IMR-90 (cell line): ENCODE data around the gene MYO1A.
"Not testable (repeated sequence)": the region's sequence is repeated elsewhere in the genome, so short reads cannot be mapped to it uniquely, and the experiment has no call there.

ENCODE experiments used
- BHLHE40 ChIP-seq: fragments of 150-350 bp; IDR thresholded peaks from 2 replicates; pipeline ENCODE4 v1.6.1; 2016; ENCODE audit warnings: mild to moderate bottlenecking, low read depth, low read length
- CHD1 ChIP-seq: IDR thresholded peaks from 2 replicates; pipeline ENCODE4 v1.6.1; 2012; ENCODE audit warnings: low read depth, low read length, improper control_type of control experiment
- MAFK ChIP-seq: IDR thresholded peaks from 2 replicates; pipeline ENCODE4 v1.6.1; 2012; ENCODE audit warnings: low read depth, low read length, improper control_type of control experiment
- MAZ ChIP-seq: IDR thresholded peaks from 2 replicates; pipeline ENCODE4 v1.6.1; 2012; ENCODE audit warnings: low read depth, mild to moderate bottlenecking, low read length, improper control_type of control experiment, moderate library complexity, borderline replicate concordance
- MXI1 ChIP-seq: IDR thresholded peaks from 2 replicates; pipeline ENCODE4 v1.6.1; 2012; ENCODE audit warnings: low read depth, mild to moderate bottlenecking, low read length, moderate library complexity, borderline replicate concordance
- NFE2L2 ChIP-seq: fragments of 150-350 bp; IDR thresholded peaks from 2 replicates; pipeline ENCODE4 v1.6.1; 2016; ENCODE audit warnings: low read depth, mild to moderate bottlenecking, low read length
- POLR2A ChIP-seq: IDR thresholded peaks from 2 replicates; pipeline ENCODE4 v1.6.1; 2012; ENCODE audit warnings: mild to moderate bottlenecking, low read depth, low read length
- RAD21 ChIP-seq: IDR thresholded peaks from 2 replicates; pipeline ENCODE4 v1.6.1; 2012; ENCODE audit warnings: low read length, improper control_type of control experiment
- RCOR1 ChIP-seq: IDR thresholded peaks from 2 replicates; pipeline ENCODE4 v1.6.1; 2012; ENCODE audit warnings: mild to moderate bottlenecking, low read length, improper control_type of control experiment; ENCODE audit not compliant: insufficient replicate concordance
- RFX5 ChIP-seq: IDR thresholded peaks from 2 replicates; pipeline ENCODE4 v1.8.0; 2012; ENCODE audit warnings: low read depth, mild to moderate bottlenecking, low read length, moderate library complexity
- SMC3 ChIP-seq: fragments of 150-350 bp; IDR thresholded peaks from 2 replicates; pipeline ENCODE4 v1.6.1; 2016; ENCODE audit warnings: low read depth, mild to moderate bottlenecking, antibody characterized with exemption, low read length, moderate library complexity
- TF ChIP-seq, protein P1 (sequence below): conservative IDR thresholded peaks from 2 replicates; pipeline ENCODE4 v1.5.1; 2012; ENCODE audit warnings: mild to moderate bottlenecking, low read depth, low read length, improper control_type of control experiment
- TF ChIP-seq, protein P2 (sequence below): fragments of 150-350 bp; IDR thresholded peaks from 2 replicates; pipeline ENCODE4 v1.6.1; 2017; ENCODE audit warnings: mild to moderate bottlenecking, antibody characterized with exemption, low read length, low read depth
- TF ChIP-seq, protein P3 (sequence below): fragments of 150-350 bp; IDR thresholded peaks from 2 replicates; pipeline ENCODE4 v1.6.1; 2016; ENCODE audit warnings: low read depth, mild to moderate bottlenecking, low read length, moderate library complexity, borderline replicate concordance

DNA sequence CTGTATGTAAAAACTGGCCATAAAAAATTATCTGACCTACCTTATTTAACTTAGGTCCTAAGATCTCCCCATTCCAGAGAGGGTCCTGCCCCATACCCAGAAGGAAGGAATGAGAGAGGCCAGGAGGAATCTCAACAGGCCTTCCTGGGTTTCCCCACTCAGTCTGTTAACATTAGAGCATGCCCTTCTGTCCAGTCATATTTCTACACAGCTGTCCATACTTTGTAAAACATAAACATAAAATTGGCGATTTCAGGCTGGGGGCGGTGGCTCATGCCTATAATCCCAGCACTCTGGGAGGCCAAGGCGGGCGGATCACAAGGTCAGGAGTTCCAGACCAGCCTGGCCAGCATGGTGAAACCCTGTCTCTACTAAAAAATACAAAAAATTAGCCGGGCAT lies 27.6 kb downstream of the MYO1A start:
- TF ChIP-seq, protein P1, sequence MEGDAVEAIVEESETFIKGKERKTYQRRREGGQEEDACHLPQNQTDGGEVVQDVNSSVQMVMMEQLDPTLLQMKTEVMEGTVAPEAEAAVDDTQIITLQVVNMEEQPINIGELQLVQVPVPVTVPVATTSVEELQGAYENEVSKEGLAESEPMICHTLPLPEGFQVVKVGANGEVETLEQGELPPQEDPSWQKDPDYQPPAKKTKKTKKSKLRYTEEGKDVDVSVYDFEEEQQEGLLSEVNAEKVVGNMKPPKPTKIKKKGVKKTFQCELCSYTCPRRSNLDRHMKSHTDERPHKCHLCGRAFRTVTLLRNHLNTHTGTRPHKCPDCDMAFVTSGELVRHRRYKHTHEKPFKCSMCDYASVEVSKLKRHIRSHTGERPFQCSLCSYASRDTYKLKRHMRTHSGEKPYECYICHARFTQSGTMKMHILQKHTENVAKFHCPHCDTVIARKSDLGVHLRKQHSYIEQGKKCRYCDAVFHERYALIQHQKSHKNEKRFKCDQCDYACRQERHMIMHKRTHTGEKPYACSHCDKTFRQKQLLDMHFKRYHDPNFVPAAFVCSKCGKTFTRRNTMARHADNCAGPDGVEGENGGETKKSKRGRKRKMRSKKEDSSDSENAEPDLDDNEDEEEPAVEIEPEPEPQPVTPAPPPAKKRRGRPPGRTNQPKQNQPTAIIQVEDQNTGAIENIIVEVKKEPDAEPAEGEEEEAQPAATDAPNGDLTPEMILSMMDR, result not testable (repeated sequence)
- not testable (repeated sequence) for TF ChIP-seq RFX5, MAFK, CHD1, POLR2A, MXI1, NFE2L2, MAZ, BHLHE40, SMC3, RCOR1, RAD21
- TF ChIP-seq, protein P2, sequence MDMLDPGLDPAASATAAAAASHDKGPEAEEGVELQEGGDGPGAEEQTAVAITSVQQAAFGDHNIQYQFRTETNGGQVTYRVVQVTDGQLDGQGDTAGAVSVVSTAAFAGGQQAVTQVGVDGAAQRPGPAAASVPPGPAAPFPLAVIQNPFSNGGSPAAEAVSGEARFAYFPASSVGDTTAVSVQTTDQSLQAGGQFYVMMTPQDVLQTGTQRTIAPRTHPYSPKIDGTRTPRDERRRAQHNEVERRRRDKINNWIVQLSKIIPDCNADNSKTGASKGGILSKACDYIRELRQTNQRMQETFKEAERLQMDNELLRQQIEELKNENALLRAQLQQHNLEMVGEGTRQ, result not testable (repeated sequence)
- TF ChIP-seq, protein P3, sequence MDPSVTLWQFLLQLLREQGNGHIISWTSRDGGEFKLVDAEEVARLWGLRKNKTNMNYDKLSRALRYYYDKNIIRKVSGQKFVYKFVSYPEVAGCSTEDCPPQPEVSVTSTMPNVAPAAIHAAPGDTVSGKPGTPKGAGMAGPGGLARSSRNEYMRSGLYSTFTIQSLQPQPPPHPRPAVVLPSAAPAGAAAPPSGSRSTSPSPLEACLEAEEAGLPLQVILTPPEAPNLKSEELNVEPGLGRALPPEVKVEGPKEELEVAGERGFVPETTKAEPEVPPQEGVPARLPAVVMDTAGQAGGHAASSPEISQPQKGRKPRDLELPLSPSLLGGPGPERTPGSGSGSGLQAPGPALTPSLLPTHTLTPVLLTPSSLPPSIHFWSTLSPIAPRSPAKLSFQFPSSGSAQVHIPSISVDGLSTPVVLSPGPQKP, result not testable (repeated sequence)
